Activated T-cell treated with anti-CD3 and anti-CD28 coated beads, Interleukin-2, amount 50 U/mL, for 1 hour (primary cell): Measurements from ENCODE around the gene NRXN2.
A peak's percentile ranks its signal among the peaks of the same experiment; 100 is the strongest.

Experiments
- DNase-seq: peaks from one replicate; pipeline ENCODE4 v3.0.0-alpha.2; 2020

Gene NRXN2

DNA sequence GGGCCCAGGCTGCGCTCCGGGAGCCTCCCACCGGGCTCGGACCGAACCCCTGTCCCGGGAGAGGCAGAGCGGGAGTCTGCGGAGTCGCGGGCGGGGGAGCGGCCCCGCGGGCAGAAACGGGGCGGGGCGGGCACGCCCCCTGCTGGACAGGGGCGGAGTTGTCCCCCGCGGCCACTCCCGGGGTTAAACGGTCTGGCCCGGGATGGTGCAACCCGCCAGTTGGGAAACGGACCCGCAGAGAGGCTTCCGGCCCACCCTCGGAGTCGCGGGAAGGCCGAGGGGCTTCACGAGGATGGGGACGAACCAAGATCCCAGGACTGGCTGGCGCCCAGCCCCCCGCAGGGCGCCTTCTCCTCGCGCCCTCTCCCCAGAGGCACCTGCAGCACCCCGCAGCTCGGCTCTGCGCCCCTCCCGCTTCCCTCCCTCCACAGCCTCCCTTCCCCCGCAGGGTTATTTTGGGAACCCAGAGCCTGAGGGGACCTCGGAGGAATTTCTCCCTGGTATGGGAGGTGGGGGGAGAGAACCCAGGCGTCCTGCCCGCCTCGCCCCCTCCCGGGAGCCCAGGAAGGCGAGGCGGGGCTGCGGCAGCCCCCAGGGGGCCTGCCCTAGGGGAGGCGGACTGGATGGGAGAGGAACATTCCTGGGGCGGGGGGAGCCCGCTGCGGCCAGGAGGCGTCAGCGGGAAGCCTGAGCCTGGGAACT, 20.0 kb upstream of the NRXN2 start:
- peak; percentile 89 for DNase-seq

GRCh38 chr11:64742087-64742888, 19.3 kb upstream of the NRXN2 start:
- DNase-seq: no peak

- no peak for DNase-seq
Observed at GRCh38 chr11:64741375-64742086, 18.5 kb upstream of the NRXN2 start.

DNA sequence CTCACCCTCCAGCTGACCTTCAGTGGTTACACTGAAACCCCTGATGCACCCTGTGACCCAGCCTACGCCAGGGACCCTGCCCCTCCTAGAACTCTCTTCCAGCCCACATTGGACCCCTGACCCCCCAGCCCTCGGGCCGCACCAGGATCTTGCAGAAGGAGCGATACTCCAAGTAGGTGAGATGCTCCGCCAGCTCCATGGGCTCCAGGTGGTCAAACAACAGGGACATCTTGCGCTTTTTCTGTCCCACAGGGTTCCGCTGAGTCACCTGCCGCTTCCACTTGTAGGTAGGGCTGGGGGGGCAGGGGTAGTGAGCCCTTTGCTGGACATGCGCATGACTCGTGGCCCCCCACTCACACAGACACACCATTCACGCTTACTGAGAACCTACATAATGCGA, 16.9 kb upstream of the NRXN2 start:
- DNase-seq: no peak

- DNase-seq: no peak
Observed at GRCh38 chr11:64736654-64737053, 13.7 kb upstream of the NRXN2 start.

- no peak for DNase-seq
Observed at GRCh38 chr11:64735725-64736259, 12.8 kb upstream of the NRXN2 start.

DNA sequence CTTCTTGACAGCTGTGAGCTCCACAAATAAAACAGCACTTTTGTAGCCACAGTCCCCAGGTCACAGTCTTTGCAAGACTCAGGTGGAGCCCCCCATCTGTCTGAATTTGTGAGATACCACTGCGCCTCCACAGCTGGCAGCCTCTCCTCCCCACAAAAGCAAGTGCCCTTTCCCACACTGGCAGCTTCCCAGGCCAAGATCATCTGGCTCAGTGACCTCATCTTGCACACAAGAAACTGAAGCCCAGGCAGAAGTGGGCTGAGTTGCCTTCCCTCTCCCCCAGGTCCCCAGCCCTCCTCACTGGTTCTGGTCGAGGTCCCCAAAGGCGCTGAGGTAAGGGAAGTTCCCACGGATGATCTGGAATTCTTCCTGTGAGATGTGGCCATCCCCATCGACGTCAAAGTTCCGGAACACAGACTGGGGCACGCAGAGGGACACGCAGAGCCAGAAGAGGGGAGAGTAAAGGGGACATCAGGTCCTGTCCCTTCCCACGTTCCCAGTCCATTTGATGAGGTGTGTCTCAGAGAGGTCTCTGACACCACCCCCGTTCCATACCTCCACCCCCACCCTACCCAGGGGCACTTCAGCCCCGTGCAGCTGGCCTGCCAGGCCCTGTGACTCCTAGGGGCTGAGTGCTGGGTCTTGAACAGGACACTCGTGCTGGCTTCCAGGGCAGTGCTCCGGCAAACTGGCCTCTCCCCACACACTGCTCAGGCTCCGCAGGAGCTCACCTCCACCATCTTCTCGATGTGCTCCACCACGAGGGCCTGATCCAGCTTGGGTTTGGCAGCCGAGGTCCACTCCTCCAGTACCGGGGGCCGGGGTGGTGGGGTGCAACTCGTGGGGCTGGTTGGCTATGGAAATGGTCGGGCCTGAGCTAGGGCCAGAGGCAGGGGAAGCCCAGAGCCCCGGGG, 12.1 kb upstream of the NRXN2 start:
- no peak for DNase-seq

DNA sequence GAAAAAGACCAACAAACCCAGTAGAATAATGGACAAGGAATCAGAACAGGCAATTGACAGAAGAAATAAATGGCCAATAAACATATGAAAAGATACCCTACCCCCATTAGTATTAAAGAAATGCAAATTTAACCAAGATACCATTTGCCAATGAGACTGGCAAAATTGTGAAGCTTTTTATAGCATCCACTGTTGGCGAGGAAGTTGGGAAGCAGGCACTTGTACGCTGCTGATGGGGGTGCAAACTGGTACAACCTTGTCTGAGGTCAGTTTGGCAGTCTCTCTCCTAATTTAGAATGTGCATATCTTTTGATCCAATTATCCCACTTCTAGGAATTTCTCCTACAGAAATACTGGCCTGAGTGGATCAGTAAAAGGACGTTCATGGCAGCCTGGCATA, 8.6 kb upstream of the NRXN2 start:
- no peak for DNase-seq

GRCh38 chr11:64729851-64730382, 6.9 kb upstream of the NRXN2 start:
- DNase-seq: peak; percentile 21

DNA sequence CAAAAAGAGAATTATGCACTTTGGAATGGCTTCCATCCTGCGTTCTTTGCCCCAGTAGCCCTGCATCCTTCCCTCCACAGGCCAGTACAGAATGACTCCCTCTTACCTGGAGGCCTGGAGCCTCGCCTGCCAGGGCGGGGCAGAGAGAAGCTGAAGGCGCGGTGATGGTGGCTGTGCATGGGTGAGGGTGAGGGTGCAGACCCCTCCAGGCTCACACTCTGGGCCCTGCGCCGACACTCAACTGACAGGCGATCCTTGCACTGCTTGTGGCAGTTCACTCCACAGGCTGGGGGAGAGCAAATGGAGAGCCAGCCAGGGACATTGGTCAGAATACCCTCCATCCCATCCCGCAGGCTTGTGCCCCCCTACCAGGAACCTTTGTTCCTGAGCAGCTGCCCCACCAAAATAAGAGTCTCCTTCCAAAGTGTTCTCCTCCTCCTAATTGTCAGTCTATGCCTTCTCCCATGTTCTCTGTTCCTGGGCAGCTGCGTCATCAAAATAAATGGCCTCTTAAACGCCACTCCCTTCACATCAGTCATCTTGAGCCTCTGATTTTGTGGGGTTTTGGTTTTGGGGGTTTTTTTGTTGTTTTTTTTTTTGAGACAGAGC, 5.9 kb upstream of the NRXN2 start:
- DNase-seq: no peak

- DNase-seq: no peak
Observed at GRCh38 chr11:64726867-64727530, 4.0 kb upstream of the NRXN2 start.

GRCh38 chr11:64726211-64726641, 3.2 kb upstream of the NRXN2 start:
- no peak for DNase-seq

DNA sequence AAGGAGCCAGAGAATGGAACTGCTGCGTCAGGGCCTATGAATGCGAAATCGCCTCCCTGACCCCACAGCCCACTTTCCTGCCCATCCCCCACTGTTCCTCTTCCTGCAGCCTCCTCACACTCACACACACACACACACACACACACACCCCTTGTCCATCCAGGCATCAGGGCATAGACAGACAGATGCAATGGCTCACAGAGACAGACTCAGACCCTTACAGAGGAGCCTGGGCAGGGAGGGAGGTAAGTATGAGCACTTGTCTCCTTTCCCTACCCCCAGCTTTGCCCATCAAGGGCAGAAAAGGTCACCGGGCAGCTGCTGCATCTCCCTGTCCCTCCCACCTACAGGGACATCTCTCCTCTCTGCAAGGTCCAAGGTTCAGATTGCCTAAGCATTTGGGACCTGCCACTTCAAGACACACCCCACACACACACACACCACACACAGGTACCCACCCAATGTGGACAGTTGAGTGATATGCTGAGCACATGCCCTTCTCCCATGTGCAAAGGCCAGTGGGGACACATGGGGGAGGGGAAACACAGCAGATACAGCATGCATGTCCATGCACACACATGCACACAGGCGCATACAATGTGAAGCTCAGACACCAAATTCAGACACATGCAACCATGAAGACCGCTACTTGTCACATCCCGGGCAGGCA, 2.0 kb upstream of the NRXN2 start:
- no peak for DNase-seq

DNA sequence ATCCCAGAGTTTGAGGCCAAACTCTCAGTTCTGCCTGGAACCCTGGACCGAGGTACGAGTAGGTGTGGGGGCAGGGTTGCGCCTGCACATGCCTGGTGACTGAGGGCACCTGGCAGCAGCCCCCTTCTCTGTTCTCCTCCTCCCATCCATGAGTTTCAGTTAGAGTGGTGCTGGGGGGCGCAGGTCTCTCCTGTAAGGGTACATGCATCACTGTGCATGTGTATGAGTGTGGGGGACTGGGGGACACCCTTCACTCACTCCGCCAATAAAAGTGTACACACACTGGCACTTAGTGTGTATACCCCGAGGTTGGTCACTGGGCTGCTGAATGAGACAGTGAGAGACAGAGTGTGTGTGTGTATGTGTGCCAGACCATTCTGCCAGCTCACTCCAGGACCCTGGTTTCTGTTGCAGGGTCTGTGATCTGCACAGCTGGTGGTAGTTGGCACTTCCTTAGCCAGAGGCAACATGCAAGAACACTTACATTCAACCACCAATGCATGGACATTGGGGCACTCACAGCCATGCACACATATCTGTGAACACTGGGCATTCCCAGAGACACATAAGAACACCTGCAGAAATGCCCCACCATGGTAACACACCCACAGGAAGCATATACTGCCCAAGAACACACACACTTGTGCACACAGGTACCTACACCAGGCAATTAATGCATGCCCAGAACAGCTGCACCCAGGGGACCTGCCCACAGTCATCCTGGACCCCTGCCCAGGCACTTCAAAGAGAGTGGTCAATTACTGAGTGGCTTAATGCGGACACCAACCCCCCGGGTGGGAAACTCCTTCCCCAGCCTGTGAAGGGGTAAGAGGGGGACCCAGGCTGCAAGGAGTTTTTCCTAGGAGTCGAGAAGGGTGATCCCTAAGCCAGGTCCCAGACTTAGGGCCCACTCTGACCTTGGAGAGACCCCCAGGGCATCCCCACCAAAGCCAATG, 1.2 kb upstream of the NRXN2 start:
- DNase-seq: peak; percentile 18

DNA sequence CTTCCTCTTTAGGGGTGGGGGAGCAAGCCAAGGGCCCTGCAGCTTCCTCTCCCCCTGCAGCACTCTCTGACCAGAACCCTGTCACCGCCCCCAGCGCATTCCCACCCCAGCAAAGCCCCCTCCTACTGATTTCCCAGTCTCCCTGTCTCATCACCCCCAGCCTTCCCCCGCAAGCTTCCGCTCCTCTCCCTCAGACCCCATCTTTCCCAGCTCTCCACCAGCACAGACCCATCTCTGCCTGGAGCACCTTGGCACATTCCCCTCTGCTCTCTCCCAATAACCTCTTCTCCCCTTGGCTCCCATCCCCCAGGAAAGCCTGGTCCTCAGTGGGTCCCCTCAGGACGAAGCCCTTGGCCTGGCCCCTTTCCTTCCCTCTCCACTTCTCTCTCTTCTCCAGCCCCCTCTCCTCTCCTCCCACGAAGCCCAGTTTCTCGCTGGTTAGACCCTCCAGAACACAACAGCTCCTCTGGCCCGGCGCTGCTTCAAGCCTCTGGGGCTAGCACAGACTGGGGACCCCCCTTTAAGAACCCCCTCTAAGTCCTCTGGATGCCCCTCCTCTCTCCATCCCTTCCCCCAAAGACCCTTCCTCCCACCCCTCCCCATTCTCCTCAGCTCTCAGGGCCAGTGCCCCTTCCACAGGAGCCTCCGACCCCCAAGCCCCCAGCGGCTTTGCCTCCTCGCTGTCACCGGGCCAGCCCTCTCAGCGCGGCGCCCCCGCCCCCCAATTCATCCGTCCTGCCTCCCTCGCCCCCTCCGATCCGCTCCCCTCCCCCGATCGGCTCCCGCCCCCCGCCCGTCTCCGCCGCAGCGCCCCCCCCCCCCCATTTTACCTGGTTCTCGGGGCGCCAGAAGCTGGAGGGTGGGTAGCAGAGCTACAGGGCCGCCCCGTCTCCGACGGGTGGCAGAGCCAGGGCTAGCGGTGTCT, 594 bp downstream of the NRXN2 start:
- DNase-seq: peak; percentile 17

DNA sequence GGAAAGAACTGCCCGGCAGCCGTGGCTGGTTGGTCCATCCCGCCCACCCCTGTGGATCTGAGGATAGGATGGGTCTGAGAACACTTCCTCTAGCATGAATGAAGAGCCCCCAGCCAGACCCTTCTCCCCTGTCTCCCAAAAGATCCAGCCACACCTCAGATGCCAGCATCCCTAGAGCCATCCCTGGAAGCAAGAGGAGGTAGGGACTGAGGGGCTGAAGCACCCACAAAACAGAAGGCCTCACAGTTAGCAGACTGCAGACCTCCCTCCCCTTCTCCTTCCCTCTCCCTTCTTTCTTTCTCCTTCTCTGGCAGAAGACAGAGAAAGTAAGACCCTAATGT, 1.7 kb downstream of the NRXN2 start:
- no peak for DNase-seq

DNA sequence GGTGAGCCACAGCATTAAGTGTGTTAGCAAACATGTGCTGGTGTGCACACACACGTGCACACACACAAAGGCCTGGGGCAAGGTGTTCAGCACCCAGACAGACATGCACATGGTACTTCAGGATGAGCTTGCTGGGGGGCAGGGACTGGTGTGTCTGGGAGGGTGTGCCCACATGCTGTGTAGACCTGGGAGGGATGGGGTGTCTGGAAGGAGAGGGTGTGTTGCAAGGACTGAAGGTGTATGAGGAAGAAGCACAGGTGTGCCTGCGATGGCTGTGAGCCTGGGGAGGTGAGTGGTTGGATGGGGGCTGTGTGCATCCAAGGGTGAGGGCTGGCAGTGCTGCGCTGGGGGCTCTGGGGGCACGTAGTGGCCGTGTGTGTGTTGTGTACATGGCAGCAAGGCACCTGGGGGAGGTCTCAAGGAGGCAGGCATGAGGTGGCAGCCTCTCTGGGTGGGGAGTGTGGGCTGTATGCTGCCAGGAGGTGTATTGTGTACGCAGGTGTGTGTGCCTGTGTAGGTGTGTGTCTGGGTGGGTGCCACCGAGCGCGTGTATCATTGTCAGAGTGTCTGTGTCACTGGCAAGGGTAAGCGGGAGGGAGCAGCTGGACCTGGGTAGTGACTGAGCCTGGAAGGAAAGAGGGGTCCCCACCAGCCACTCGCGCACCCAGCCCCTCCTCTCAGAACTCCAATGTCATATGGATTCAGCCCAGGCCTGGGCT, 2.2 kb downstream of the NRXN2 start:
- DNase-seq: peak; percentile 19

DNA sequence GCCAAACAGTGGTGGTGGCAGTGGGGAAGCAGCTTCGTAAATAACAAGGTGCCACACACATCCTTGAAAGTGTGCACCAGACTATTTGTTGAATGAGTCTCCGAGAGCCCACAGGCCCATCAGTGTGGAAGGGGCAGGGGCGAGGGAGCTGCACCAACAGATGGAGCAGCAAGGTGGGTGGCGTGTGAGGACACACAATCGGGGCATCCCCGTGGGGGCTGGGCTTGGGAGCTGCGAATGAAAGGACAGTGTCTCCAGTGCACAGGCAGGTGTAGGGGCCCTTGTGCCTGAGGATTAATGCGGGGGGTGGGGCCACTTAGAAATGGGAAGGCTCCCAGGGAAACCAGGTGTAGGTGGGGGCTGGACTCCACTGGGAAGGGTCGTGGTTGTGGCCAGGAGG, 2.8 kb downstream of the NRXN2 start:
- DNase-seq: no peak
